IPS DF 6.9 (cell line): ENCODE results near the gene PCBP1.
"Not testable (repeated sequence)": the region's sequence is repeated elsewhere in the genome, so short reads cannot be mapped to it uniquely, and the experiment has no call there.

Experiments
- DNase-seq: peaks from one replicate; pipeline ENCODE4 v3.0.0-alpha.2; 2013; ENCODE audit warnings: low read depth, low spot score
- H3K27ac ChIP-seq: one replicate; pipeline ENCODE4 v1.5.1; 2013; ENCODE audit warnings: low read length, control low read depth
- H3K27me3 ChIP-seq: 2 replicates; pipeline ENCODE4 v1.6.1; 2013; ENCODE audit warnings: mild to moderate bottlenecking, low read length; ENCODE audit not compliant: control insufficient read depth, insufficient read depth
- H3K36me3 ChIP-seq: 2 replicates; pipeline ENCODE4 v1.6.1; 2013; ENCODE audit warnings: low read length; ENCODE audit not compliant: control insufficient read depth, insufficient read depth
- H3K4me1 ChIP-seq: 2 replicates; pipeline ENCODE4 v1.6.1; 2013; ENCODE audit warnings: low read length; ENCODE audit not compliant: control insufficient read depth, insufficient read depth
- H3K4me3 ChIP-seq: 2 replicates; pipeline ENCODE4 v1.5.1; 2013; ENCODE audit warnings: mild to moderate bottlenecking, low read length
- H3K9me3 ChIP-seq: 2 replicates; pipeline ENCODE4 v1.6.1; 2013; ENCODE audit warnings: low read length, inconsistent platforms; ENCODE audit not compliant: control insufficient read depth, insufficient read depth
- WGBS: extraction: QIAGEN DNeasy Blood & Tissue Kit; methylation state at CpG from one replicate; pipeline ENCODE4 v1.1.7; 2013; ENCODE audit warnings: mixed read lengths, missing lambda C conversion rate; ENCODE audit not compliant: insufficient read length, insufficient coverage; 5-methylcytosine and 5-hydroxymethylcytosine counted together

Gene PCBP1

DNA sequence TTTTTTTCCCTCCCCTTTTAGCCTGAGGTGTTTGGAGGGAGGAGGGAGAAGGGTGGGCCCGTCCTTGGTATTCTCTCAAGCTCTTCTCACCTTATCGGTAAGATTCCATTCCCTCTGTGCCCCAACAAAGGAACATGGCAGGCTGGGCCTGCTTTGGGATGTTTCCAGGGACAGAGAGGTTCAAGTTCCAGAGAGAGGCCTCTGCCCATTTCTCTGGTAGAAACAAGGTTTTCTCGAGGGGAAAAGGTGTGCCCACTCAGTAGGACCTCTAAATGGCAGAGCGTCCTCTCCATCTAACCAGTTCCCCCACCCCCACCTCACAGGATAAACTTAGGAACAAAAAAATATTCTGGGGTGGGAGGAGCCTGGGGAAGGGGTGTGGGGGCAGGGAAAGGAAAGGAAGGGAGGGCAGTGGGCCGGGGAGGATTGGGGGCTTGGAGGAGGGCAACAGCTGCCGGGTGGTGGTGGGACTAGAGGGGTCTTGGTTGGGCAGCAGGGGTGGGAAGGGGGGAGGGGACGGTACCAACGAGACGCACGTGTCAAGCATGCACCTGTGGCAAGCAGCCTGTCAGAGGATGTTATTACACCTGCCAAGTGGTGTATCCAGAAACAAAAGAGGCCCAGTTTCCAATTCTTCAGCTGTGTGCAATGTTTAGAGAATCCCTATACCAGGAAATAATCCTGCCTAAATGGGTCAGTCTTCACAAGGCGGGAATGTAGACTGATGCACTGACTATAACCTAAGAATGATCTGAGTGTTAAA, 2.1 kb downstream of the PCBP1 start:
- no CpG with 5 or more reads among the region's 11 CpGs for WGBS
- no peak for DNase-seq
- Histone ChIP-seq H3K27me3 (no peaks in the 10 kb centered on the region), H3K27ac (no peak overlapping the region), H3K4me3 (peak overlapping the region; percentile 49; the same call in 1 of the 2 replicates), H3K36me3 (peaks cover 7% of the 10 kb centered on the region; the same call in 1 of the 2 replicates), H3K9me3 (no peaks in the 10 kb centered on the region), H3K4me1 (no peaks in the 10 kb centered on the region)

DNA sequence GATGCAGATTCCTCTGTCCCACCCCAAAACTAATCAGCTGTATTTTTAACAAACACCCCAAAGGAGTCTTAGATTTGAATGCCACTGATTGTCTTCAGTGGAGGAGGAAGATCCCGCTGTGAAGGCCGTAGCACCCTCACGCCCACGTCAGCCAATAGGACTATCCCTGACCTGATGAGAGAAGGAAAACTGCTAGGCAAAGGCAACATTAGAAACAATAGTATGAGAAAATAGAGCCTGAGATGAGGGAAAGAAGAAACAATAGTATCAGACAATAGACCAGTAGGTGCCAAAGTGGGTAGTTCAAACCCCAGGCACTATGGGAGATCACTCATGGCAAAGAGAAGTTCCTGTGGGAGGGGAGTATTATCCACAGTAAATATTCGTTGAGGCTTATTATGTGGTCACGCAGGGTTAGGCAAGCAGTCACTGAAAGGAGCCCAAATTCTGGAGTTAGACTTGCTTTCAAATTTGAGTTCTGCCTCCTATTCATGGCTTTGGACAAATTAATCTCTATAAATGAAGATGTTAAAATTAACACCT, 2.8 kb downstream of the PCBP1 start:
- Histone ChIP-seq H3K36me3 (peaks cover 7% of the 10 kb centered on the region; the same call in 1 of the 2 replicates), H3K4me1 (no peaks in the 10 kb centered on the region)
- DNase-seq, result no peak

DNA sequence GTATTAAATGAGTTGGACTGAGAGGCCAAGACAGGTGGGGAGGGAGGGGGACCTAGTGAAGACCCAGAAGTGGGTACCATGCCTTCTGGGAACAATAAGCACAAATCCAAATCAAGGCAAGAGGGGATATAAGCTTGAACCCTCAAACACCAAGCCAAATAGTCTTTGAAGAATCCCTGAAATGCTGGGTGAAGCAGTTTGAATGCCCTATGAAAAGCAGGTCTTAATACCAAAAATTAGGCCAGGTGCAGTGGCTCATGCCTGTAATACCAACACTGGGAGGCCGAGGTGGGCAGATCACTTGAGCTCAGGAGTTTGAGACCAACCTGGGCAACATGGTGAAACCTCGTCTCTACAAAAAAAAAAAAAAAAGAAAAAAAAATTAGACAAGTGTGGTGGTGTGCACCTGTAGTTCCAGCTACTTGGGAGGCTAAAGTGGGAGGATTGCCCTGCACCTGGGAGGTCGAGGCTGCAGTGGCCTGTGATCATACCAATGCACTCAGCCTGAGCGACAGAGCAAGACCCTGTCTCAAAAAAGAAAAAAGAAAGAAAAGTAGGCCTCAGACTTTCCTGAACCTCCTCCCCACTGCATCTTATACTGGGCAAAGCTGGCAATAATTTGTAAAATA, 3.5 kb downstream of the PCBP1 start:
- Histone ChIP-seq H3K36me3 (peaks cover 7% of the 10 kb centered on the region; the same call in 1 of the 2 replicates), H3K27ac (no peak overlapping the region), H3K27me3 (no peaks in the 10 kb centered on the region), H3K9me3 (no peaks in the 10 kb centered on the region), H3K4me1 (no peaks in the 10 kb centered on the region), H3K4me3 (no peak overlapping the region)
- no peak for DNase-seq
- WGBS, result no CpG with 5 or more reads among the region's 4 CpGs

More for the DNA sequence above, 2.8 kb downstream of the PCBP1 start:
- H3K27ac ChIP-seq, result no peak overlapping the region
- no peaks in the 10 kb centered on the region for H3K27me3 ChIP-seq
- WGBS, result no CpG with 5 or more reads among the region's 6 CpGs
- peak overlapping the region; percentile 49; the same call in 1 of the 2 replicates for H3K4me3 ChIP-seq
- H3K9me3 ChIP-seq, result no peaks in the 10 kb centered on the region

DNA sequence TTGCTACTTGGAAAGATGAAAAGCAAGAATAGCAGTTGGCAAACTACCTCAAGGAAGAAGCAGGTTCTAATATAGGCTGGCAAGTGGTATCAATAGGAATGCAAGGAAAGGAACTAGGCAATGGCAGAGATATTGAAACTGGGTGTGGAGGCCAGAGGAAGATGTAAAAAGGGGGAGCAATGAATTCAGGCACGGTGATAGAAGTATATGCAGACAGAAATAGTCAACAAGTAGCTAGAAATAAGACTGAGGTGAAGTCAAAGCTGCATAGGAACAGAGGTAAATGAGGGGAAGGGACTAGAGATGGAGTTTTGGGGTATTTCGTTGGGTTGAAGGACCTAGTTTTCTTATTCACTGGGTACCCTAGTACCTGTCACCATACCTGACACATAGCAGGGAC, 4.1 kb downstream of the PCBP1 start:
- Histone ChIP-seq H3K36me3 (peaks cover 7% of the 10 kb centered on the region; the same call in 1 of the 2 replicates), H3K4me1 (no peaks in the 10 kb centered on the region), H3K27me3 (no peaks in the 10 kb centered on the region), H3K9me3 (no peaks in the 10 kb centered on the region), H3K27ac (no peak overlapping the region), H3K4me3 (no peak overlapping the region)
- WGBS, result no CpG with 5 or more reads among the region's 2 CpGs
- no peak for DNase-seq

DNA sequence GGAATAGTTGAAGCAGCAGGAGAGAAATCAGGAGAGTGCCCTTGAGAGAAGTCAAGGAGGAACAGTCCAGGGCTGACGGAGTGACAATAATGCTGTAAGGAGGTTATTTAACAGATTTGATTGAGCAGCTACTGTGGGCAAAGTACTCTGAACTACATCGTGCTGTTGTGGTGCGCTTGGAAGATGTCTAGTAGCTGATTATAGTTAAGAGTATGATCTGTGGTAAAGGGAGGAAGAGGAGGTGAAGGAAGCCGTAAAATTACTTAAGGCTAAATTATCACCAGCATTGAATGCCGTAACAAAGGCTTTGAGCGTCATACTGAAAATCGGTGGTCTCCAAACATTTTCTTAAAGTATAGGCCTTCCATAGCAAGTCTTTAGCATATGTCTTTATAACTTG, 4.5 kb downstream of the PCBP1 start:
- Histone ChIP-seq H3K27me3 (no peaks in the 10 kb centered on the region), H3K4me3 (no peak overlapping the region), H3K27ac (no peak overlapping the region), H3K4me1 (no peaks in the 10 kb centered on the region), H3K36me3 (peaks cover 7% of the 10 kb centered on the region; the same call in 1 of the 2 replicates), H3K9me3 (no peaks in the 10 kb centered on the region)
- no CpG with 5 or more reads among the region's 7 CpGs for WGBS
- no peak for DNase-seq

DNA sequence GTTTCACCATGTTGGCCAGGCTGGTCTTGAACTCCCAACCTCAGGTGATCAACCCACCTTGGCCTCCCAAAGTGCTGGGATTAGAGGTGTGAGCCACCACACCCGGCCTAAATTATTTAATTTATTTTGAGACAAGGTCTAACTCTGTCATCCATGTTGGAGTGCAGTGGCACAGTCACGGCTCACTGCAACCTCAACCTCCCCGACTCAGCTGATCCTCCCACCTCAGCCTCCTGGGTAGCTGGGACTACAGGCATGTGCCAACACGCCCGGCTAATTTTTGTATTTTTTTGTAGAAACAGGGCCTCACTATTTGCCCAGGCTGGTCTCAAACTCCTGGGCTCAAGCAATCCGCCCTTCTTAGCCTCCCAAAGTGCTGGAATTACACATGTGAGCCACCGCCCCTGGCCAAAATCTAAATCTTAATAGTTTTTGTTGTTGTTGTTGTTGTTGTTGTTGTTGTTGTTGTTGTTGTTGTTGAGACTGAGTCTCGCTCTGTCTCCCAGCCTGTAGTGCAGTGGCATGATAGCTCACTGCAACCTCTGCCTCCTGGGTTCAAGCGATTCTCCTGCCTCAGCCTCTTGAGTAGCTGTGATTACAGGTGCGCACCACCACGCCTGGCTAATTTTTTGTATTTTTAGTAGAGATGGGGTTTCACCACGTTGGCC, 5.4 kb downstream of the PCBP1 start:
- not testable (repeated sequence) for H3K27me3 ChIP-seq, H3K9me3 ChIP-seq, DNase-seq, H3K4me3 ChIP-seq, H3K27ac ChIP-seq, H3K4me1 ChIP-seq, H3K36me3 ChIP-seq
- no CpG with 5 or more reads among the region's 12 CpGs for WGBS

DNA sequence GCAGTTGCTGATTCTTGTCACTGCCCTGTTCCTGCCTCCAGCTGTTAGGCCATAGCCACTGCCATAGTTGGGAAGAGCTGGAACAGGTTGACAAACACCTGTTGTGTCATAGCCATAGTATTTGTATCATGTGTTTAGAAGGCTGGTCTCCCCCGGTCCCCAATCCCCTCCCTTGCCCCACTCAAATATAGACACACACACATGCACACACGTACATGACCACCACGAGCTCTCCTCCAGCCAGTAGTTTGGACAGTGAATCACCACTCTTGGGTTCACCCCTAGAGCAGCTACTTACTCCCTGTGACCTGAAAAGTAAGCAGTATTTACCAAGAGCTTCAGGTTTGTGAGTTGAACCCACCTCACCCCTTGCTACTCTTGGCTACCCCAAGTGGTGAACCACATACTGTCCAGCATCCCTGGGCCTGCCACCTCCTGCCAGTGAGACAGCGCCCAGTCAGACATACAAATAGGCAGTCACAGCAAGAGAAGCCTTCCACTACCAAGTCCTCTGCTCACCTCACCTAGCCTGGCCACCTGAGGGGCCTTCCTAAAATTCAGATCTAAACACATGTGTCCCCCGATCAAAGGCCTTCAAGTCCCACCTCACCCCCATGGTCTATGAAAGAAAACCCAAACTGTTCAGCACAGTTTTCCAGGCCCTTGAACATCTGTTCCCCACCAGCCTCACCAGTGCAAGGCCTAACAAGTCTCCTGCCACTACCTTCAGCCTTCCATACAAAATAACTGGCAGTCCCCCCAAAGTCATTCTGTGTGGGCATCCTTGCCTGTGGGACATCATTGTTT, 7.1 kb downstream of the PCBP1 start:
- no peak overlapping the region for H3K27ac ChIP-seq
- DNase-seq, result no peak
- no CpG with 5 or more reads among the region's 5 CpGs for WGBS
- no peaks in the 10 kb centered on the region for H3K27me3 ChIP-seq
- no peaks in the 10 kb centered on the region for H3K36me3 ChIP-seq
- H3K4me3 ChIP-seq, result no peak overlapping the region
- no peaks in the 10 kb centered on the region for H3K9me3 ChIP-seq
- no peaks in the 10 kb centered on the region for H3K4me1 ChIP-seq

DNA sequence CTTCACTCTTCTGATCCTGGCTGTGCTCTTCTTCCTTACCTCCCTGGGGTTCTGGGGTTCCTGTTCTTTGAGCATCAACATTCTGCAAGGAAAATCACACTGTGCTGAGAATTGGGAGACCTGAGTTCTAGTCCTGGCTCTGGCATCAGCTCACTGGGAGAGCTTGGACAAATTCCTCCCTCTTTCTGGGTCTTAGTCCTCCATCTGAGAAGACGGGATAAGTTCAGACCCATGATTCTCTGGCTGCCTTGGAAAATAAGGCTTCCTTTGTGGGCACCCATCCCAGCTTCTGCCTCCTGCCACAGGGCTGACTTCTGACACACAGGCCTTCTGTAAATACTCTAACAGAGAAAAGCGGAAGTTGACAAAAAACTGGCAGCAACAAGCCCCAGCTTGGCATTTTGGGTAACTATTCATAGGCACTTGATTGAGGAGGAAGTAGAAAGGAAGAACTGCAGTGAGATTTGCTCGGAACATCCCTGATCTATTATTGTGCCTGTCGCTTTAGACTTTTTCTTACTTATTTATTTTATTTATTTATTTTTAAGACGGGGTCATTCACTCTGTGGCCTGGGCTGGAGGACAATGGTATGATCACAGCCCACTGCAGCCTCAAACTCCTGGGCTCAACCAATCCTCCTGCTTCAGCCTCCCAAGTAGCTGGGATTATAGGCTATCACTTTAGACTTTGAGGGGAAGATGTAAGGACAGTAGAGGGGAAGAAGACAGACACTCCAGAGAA, 7.9 kb downstream of the PCBP1 start:
- Histone ChIP-seq H3K9me3 (no peaks in the 10 kb centered on the region), H3K4me3 (no peak overlapping the region), H3K27me3 (no peaks in the 10 kb centered on the region), H3K4me1 (no peaks in the 10 kb centered on the region), H3K36me3 (no peaks in the 10 kb centered on the region), H3K27ac (no peak overlapping the region)
- no peak for DNase-seq
- no CpG with 5 or more reads among the region's 5 CpGs for WGBS

DNA sequence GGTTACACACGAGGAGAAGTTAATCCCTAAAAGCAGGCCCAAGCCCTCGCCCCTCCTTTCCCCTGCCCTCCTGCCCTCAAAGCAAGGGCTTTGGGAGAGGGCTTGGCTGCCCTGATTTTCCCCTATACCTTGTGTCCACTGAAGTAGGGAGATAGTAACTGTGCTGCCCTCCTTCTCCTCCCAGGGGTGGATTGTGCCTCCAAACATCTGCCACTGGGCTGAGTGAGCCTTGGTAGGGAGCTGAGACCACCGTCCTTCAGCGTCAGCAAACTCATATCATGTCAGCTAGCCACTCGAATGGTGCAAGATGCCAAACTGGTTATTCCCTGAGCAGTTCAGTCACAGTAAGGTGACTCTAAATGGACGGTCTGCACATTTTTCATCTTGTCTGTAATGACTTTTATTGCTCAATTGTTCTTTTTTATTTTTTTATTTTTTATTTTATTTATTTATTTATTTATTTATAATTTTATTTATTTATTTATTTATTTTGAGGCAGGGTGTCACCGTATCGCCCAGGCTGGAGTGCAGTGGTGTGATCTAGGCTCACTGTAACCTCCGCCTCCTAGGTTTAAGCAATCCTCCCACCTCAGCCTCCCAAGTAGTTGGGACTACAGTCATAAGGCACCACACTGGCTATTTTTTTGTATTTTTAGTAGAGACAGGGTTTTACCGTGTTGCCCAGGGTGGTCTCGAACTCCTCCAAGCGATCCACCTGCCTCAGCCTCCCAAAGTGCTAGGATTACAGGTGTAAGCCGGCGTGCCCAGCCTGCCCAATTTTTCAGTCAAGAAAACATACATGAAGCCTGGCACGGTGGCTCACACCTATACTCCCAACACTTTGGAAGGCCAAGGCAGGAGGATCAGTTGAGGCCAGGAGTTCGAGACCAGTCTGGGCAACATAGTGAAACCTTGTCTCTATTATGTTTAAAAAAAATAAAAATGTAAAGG, 8.7 kb downstream of the PCBP1 start:
- H3K27me3 ChIP-seq, result no peaks in the 10 kb centered on the region
- no peaks in the 10 kb centered on the region for H3K4me1 ChIP-seq
- no peak overlapping the region for H3K4me3 ChIP-seq
- no peaks in the 10 kb centered on the region for H3K36me3 ChIP-seq
- H3K9me3 ChIP-seq, result no peaks in the 10 kb centered on the region
- no peak overlapping the region for H3K27ac ChIP-seq
- WGBS, result no CpG with 5 or more reads among the region's 16 CpGs
- DNase-seq, result no peak
